HFFc6 (cell line): ENCODE results near the gene IL2RA. TPM values are rescaled to one million over a fixed set of nuclear protein-coding genes. Genes with fewer than 3 reads are reported as not detected.

Source experiments
- DNase-seq: peaks from one replicate; pipeline ENCODE4 v3.0.0-alpha.2; 2018
- H3K27ac Mint-ChIP-seq: 2 replicates; pipeline ENCODE4 v1.8.0; 2020; ENCODE audit warnings: mild to moderate bottlenecking, mixed read lengths
- H3K27me3 Mint-ChIP-seq: 2 replicates; pipeline ENCODE4 v1.8.0; 2021; ENCODE audit warnings: mild to moderate bottlenecking, moderate library complexity, mixed read lengths; ENCODE audit not compliant: insufficient read depth
- H3K36me3 Mint-ChIP-seq: 2 replicates; pipeline ENCODE4 v1.8.0; 2021; ENCODE audit warnings: low read depth, mixed read lengths
- H3K4me1 Mint-ChIP-seq: 2 replicates; pipeline ENCODE4 v1.8.0; 2020; ENCODE audit warnings: low read depth, mixed read lengths
- H3K4me3 Mint-ChIP-seq: 2 replicates; pipeline ENCODE4 v1.8.0; 2020; ENCODE audit warnings: mild to moderate bottlenecking, moderate library complexity, mixed read lengths
- H3K9me3 Mint-ChIP-seq: 2 replicates; pipeline ENCODE4 v1.8.0; 2020; ENCODE audit warnings: mild to moderate bottlenecking, mixed read lengths
- total RNA-seq, 6 experiments: library from RNA; stranded (reverse); fragmentation: NEBNext Ultra II Directional; extraction: Animal tissue kit (Norgen Biotek cat#: 25700); gene quantifications; 2 replicates in 1 of 6; 3 replicates in 5 of 6; pipeline ENCODE4 v1.2.3, GENCODE V29; 2021
- TF ChIP-seq, protein P1 (sequence below): fragments of 200-600 bp; sonication (generic); IDR thresholded peaks from 2 replicates; pipeline ENCODE4 v1.5.0; 2021; ENCODE audit warnings: antibody characterized with exemption, mild to moderate bottlenecking

Gene IL2RA
- total RNA-seq, 6 experiments from 2014 or later: not detected

DNA sequence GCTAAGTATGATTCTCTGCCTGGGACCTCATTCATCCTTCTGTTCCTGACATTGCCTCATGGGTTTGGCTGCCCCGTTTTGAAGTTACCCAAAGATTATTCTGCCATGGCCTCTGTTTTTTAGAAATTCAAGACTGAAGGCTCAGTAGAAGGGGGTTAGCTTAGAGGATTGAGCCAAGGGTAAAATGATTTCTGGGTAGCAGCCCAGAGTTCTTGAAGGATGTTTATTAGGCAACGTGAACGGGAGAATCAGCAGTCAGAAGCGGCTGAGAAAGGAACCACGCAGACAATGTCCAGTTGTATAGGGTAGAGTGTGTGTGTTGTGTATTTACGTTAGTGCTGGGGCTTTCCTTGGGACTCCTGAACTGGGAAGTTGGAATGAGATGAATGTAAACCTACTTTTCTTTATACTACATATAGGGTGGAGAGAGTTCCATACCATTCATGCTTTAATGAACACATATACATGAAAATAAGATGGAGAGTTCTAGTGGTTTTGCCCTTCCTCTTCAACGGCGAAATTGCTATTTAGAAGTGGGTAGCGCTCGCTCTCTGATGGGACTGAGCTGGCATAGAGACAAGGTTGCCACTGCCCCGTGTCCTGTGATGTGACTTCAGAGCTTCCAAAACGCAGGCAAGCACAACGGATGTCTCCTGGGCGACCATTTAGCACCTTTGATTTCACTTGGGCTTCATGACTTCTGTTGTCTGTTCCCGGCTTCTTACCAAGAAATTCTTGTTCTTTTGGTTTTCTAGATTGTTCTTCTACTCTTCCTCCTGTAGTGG lies 49.9 kb downstream of the IL2RA start:
- Mint-ChIP-seq H3K9me3 (no peaks in the 10 kb centered on the region), H3K36me3 (no peaks in the 10 kb centered on the region), H3K4me3 (no peak overlapping the region), H3K27ac (no peak overlapping the region), H3K27me3 (peaks cover 21% of the 10 kb centered on the region), H3K4me1 (peaks cover 6% of the 10 kb centered on the region)
- no peak for DNase-seq
- TF ChIP-seq, protein P1, sequence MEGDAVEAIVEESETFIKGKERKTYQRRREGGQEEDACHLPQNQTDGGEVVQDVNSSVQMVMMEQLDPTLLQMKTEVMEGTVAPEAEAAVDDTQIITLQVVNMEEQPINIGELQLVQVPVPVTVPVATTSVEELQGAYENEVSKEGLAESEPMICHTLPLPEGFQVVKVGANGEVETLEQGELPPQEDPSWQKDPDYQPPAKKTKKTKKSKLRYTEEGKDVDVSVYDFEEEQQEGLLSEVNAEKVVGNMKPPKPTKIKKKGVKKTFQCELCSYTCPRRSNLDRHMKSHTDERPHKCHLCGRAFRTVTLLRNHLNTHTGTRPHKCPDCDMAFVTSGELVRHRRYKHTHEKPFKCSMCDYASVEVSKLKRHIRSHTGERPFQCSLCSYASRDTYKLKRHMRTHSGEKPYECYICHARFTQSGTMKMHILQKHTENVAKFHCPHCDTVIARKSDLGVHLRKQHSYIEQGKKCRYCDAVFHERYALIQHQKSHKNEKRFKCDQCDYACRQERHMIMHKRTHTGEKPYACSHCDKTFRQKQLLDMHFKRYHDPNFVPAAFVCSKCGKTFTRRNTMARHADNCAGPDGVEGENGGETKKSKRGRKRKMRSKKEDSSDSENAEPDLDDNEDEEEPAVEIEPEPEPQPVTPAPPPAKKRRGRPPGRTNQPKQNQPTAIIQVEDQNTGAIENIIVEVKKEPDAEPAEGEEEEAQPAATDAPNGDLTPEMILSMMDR: no peak

DNA sequence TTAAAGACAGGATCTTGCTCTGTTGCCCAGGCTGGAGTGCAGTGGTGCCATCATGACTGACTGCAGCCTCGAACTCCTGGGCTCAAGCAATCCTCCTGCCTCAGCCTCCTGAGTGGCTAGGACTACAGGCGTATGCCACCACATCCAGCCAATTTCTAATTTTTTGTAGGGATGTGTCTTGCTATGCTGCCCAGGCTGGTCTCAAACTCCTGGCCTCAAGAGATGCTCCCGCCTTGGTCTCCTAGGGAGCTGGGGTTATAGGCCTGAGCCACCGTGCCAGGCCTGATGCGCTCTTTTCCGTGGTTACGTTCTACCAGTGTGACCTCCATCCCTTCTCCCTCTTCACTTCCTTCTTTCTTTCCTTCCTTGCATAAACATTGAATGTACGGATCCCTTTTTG lies 50.6 kb downstream of the IL2RA start:
- TF ChIP-seq, protein P1: no peak
- Mint-ChIP-seq H3K9me3 (no peaks in the 10 kb centered on the region), H3K4me3 (no peak overlapping the region), H3K27me3 (peaks cover 20% of the 10 kb centered on the region), H3K36me3 (no peaks in the 10 kb centered on the region), H3K4me1 (peaks cover 6% of the 10 kb centered on the region), H3K27ac (no peak overlapping the region)
- DNase-seq: no peak

DNA sequence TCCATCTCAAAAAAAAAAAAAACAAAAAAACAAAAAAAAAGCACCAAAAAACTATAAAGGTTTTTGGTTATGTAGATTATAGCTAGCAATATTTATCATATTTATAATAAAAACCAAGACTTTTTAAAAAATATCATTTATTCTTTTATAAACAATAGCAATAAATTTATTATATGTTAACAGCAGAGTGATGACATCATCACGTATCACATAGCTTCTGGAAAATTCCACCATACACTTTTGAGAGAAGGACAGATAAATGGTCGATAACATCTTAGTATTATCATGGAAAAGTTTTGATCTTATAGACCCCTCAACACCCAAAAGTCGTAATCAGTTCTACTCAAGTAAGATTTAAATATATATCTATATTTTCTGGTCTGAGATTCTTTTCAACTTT lies 51.6 kb downstream of the IL2RA start:
- peaks cover 19% of the 10 kb centered on the region for H3K27me3 Mint-ChIP-seq
- no peak for DNase-seq
- H3K4me3 Mint-ChIP-seq: no peak overlapping the region
- no peaks in the 10 kb centered on the region for H3K36me3 Mint-ChIP-seq
- no peaks in the 10 kb centered on the region for H3K9me3 Mint-ChIP-seq
- TF ChIP-seq, protein P1: no peak
- peaks cover 6% of the 10 kb centered on the region for H3K4me1 Mint-ChIP-seq
- H3K27ac Mint-ChIP-seq: no peak overlapping the region

- peaks cover 18% of the 10 kb centered on the region for H3K27me3 Mint-ChIP-seq
- DNase-seq: no peak
- H3K9me3 Mint-ChIP-seq: no peaks in the 10 kb centered on the region
- no peaks in the 10 kb centered on the region for H3K36me3 Mint-ChIP-seq
- H3K4me3 Mint-ChIP-seq: no peak overlapping the region
- peaks cover 6% of the 10 kb centered on the region for H3K4me1 Mint-ChIP-seq
- TF ChIP-seq, protein P1: no peak
- H3K27ac Mint-ChIP-seq: no peak overlapping the region
Observed at GRCh38 chr10:6009961-6010360, 52.2 kb downstream of the IL2RA start.

DNA sequence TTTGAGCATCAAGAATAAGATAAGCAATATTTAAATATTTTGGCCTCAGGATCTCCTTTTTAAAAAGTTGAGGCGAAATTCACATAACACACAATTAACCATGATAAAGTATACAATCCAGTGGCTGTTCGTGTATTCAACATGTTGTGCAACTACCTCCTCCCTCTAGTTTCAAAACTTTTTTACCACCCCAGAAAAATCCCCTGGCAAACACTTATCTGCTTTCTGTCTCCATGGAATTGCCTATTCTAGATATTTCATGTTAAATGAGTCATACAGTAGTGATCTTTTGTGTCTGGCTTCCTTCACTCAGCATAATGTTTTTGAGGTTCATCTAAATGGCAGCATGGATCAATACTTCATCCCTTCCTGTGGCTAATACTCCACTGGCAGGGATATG lies 53.0 kb downstream of the IL2RA start:
- Mint-ChIP-seq H3K27me3 (peaks cover 22% of the 10 kb centered on the region), H3K9me3 (no peaks in the 10 kb centered on the region), H3K4me1 (peaks cover 6% of the 10 kb centered on the region), H3K27ac (no peak overlapping the region), H3K4me3 (no peak overlapping the region), H3K36me3 (no peaks in the 10 kb centered on the region)
- no peak for DNase-seq
- TF ChIP-seq, protein P1: no peak
